HepG2 (cell line): Measurements from ENCODE around the gene PDGFB. TPM values are rescaled to one million over a fixed set of nuclear protein-coding genes. Genes with fewer than 3 reads are reported as not detected.

Source experiments
- KLF16 ChIP-seq, 2 experiments: sonication (generic) in 1 of 2; formaldehyde crosslinking in 1 of 2; IDR thresholded peaks; 2 replicates each; pipeline versions ENCODE4 v1.6.1 to v1.8.0; 2016 to 2023; ENCODE audit warnings: missing genetic modification reagents in 2 of 2, missing compliant biosample characterization in 1 of 2
- NFYB ChIP-seq: sonication (generic); formaldehyde crosslinking; IDR thresholded peaks from 2 replicates; pipeline ENCODE4 v1.4.0; 2020; ENCODE audit warnings: missing genetic modification reagents
- PAWR ChIP-seq: sonication (generic); formaldehyde crosslinking; IDR thresholded peaks from 2 replicates; pipeline ENCODE4 v1.4.0; 2020; ENCODE audit warnings: missing genetic modification reagents, mild to moderate bottlenecking, borderline replicate concordance
- SCMH1 ChIP-seq: sonication (generic); formaldehyde crosslinking; IDR thresholded peaks from 2 replicates; pipeline ENCODE4 v1.9.0; 2021; ENCODE audit warnings: missing genetic modification reagents, mild to moderate bottlenecking, borderline replicate concordance
- TAF1 ChIP-seq: sonication (generic); formaldehyde crosslinking; IDR thresholded peaks from 2 replicates; pipeline ENCODE4 v1.4.0; 2020; ENCODE audit warnings: missing genetic modification reagents
- TFE3 ChIP-seq: IDR thresholded peaks from 2 replicates; pipeline ENCODE4 v1.6.1; 2016
- THAP11 ChIP-seq: IDR thresholded peaks from 2 replicates; pipeline ENCODE4 v1.6.1; 2016; ENCODE audit warnings: missing biosample characterization, missing genetic modification reagents
- ZNF281 ChIP-seq: sonication (generic); formaldehyde crosslinking; IDR thresholded peaks from 2 replicates; pipeline ENCODE4 v1.4.0; 2020; ENCODE audit warnings: missing genetic modification reagents, borderline replicate concordance
- ZNF382 ChIP-seq: sonication (generic); formaldehyde crosslinking; IDR thresholded peaks from 2 replicates; pipeline ENCODE4 v1.5.0; 2020; ENCODE audit warnings: missing genetic modification reagents, mild to moderate bottlenecking, borderline replicate concordance
- ZNF44 ChIP-seq: sonication (generic); formaldehyde crosslinking; IDR thresholded peaks from 2 replicates; pipeline ENCODE4 v1.5.1; 2020; ENCODE audit warnings: mild to moderate bottlenecking, missing genetic modification reagents
- ZNF546 ChIP-seq: sonication (generic); formaldehyde crosslinking; conservative IDR thresholded peaks from 2 replicates; pipeline ENCODE4 v1.8.1; 2023; ENCODE audit warnings: mild to moderate bottlenecking, missing genetic modification reagents
- ZNF589 ChIP-seq: sonication (generic); formaldehyde crosslinking; conservative IDR thresholded peaks from 2 replicates; pipeline ENCODE4 v1.8.0; 2022; ENCODE audit warnings: mild to moderate bottlenecking, moderate library complexity, missing genetic modification reagents
- ZNF597 ChIP-seq: sonication (generic); formaldehyde crosslinking; IDR thresholded peaks from 2 replicates; pipeline ENCODE4 v1.5.0; 2020; ENCODE audit warnings: missing genetic modification reagents
- ZNF784 ChIP-seq: sonication (generic); formaldehyde crosslinking; IDR thresholded peaks from 2 replicates; pipeline ENCODE4 v1.5.1; 2020; ENCODE audit warnings: missing genetic modification reagents, mild to moderate bottlenecking, borderline replicate concordance
- ZXDC ChIP-seq: sonication (generic); formaldehyde crosslinking; IDR thresholded peaks from 2 replicates; pipeline ENCODE4 v1.5.0; 2020; ENCODE audit warnings: mild to moderate bottlenecking, missing genetic modification reagents
- polyA plus RNA-seq, 8 experiments: library from polyadenylated mRNA; depleted of rRNA in 3 of 8; stranded (reverse) in 7 of 8; unstranded in 1 of 8; fragments of >200 nt; fragmentation: Illumina TruSeq in 4 of 8; extraction: Trizol in 4 of 8; gene quantifications; 2 replicates each; pipeline versions ENCODE4 v1.2.1 to v1.2.3, GENCODE V29; 2011 to 2016; ENCODE audit warnings: low read depth in 4 of 8, missing spikeins in 1 of 8, mixed read lengths in 1 of 8; ENCODE audit not compliant: insufficient read depth in 1 of 8
- total RNA-seq, 5 experiments: library from RNA; depleted of rRNA; stranded (reverse); fragments of >200 nt; fragmentation: Illumina TruSeq; extraction: Trizol; gene quantifications; 2 replicates each; pipeline ENCODE4 v1.2.3, GENCODE V29; 2016; ENCODE audit warnings: low read depth in 1 of 5
- TF ChIP-seq, protein P1 (sequence below): sonication (generic); formaldehyde crosslinking; IDR thresholded peaks from 2 replicates; pipeline ENCODE4 v1.8.1; 2023; ENCODE audit warnings: mild to moderate bottlenecking, missing genetic modification reagents, borderline replicate concordance
- TF ChIP-seq, protein P2 (sequence below): sonication (generic); formaldehyde crosslinking; IDR thresholded peaks from 2 replicates; pipeline ENCODE4 v1.4.0; 2020; ENCODE audit warnings: missing genetic modification reagents

PDGFB gene
- total and polyA plus RNA-seq, 2 of the 13 experiments (the other 11 are each of a cell fraction or from before 2014, with no cell fraction given): 1.4 to 10.1 TPM

DNA sequence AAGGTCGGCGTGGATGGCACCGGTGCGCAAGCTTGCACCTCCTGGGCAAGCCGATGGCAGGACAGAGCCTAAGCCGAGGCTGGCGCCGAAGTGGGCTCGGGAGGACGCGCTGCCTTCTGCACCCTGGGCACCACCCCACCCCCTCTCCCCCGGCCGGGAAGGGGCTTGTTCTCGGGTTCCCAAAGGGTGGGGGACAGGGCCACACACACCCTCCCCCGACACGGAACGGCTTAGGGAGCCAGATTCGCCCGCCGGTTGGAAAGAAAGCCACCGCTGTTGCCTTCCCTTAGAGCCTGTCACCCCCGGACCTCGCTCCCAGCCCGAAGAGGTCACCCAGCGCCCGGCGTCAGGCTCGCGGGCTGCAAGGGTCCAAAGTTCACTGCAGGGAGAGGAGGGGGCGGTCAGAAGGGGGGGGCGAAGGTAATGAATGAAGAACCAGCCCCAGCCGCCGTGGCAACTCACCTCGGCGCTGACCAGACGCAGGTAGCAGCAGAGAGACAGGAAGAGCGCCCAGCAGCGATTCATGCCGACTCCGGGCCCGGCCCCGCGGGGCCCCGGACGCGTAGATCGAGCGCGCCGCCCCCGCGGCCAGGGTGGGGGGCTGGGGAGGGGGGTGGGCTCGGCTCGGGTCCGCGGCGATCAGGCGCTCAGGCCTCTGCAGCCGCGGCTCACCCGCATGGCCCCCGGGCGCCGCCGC is 1.2 kb downstream of the PDGFB start (continued):
- no peak for TF ChIP-seq KLF16 (CRISPR knock-in tag; IDR thresholded peaks at IDR 0.05)
- no peak for TF ChIP-seq ZNF546 (CRISPR knock-in tag)
- no peak for TF ChIP-seq ZNF44 (CRISPR knock-in tag)
- no peak for TF ChIP-seq SCMH1 (CRISPR knock-in tag)
- TF ChIP-seq, protein P1, sequence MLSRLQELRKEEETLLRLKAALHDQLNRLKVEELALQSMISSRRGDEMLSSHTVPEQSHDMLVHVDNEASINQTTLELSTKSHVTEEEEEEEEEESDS (CRISPR knock-in tag): no peak
- no peak for TF ChIP-seq ZNF597
- no peak for TF ChIP-seq PAWR (CRISPR knock-in tag)
- TF ChIP-seq TFE3: 0 out of 2 replicates have a peak, but pooled peaks have one; percentile 21
- TF ChIP-seq ZNF784: no peak
- TF ChIP-seq ZNF589 (CRISPR knock-in tag): peak; percentile 77; the same call in 1 of the 2 replicates
- TF ChIP-seq ZXDC (CRISPR knock-in tag): 0 out of 2 replicates have a peak, but pooled peaks have one; percentile 49
- no peak for TF ChIP-seq TAF1
- peak; percentile 60; the same call in 1 of the 2 replicates for TF ChIP-seq ZNF281 (CRISPR knock-in tag)
- TF ChIP-seq NFYB (CRISPR knock-in tag): no peak
- no peak for TF ChIP-seq ZNF382 (CRISPR knock-in tag)
- no peak; the same call in 1 of the 2 replicates for TF ChIP-seq THAP11 (CRISPR knock-in tag)
- TF ChIP-seq, protein P2, sequence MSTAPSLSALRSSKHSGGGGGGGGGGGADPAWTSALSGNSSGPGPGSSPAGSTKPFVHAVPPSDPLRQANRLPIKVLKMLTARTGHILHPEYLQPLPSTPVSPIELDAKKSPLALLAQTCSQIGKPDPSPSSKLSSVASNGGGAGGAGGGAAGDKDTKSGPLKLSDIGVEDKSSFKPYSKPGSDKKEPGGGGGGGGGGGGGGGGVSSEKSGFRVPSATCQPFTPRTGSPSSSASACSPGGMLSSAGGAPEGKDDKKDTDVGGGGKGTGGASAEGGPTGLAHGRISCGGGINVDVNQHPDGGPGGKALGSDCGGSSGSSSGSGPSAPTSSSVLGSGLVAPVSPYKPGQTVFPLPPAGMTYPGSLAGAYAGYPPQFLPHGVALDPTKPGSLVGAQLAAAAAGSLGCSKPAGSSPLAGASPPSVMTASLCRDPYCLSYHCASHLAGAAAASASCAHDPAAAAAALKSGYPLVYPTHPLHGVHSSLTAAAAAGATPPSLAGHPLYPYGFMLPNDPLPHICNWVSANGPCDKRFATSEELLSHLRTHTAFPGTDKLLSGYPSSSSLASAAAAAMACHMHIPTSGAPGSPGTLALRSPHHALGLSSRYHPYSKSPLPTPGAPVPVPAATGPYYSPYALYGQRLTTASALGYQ (CRISPR knock-in tag): no peak
